Measurements from ENCODE around the gene TOPAZ1.

TOPAZ1 gene

GRCh38 chr3:44241706-44242105 lies at the start of gene TOPAZ1:
TSS of gene TOPAZ1 (plus strand) at chr3:44241886. CDS start at chr3:44242054, 168 bp downstream.
- DNase-seq: no peak

- DNase-seq: peak; percentile 80
Observed at GRCh38 chr3:44198284-44199269, 43.1 kb upstream of the TOPAZ1 start.

- no peak for DNase-seq
Observed at GRCh38 chr3:44206261-44206660, 35.4 kb upstream of the TOPAZ1 start.

- no peak for DNase-seq
Observed at GRCh38 chr3:44206862-44207652, 34.6 kb upstream of the TOPAZ1 start.

- DNase-seq: no peak
Observed at GRCh38 chr3:44208086-44208485, 33.6 kb upstream of the TOPAZ1 start.

GRCh38 chr3:44208568-44208967 lies 33.1 kb upstream of the TOPAZ1 start:
- DNase-seq: no peak

- no peak for DNase-seq
Observed at GRCh38 chr3:44210967-44211366, 30.7 kb upstream of the TOPAZ1 start.

- no peak for DNase-seq
Observed at GRCh38 chr3:44222337-44222736, 19.3 kb upstream of the TOPAZ1 start.

GRCh38 chr3:44223299-44223698 lies 18.4 kb upstream of the TOPAZ1 start:
- DNase-seq: no peak

- no peak for DNase-seq
Observed at GRCh38 chr3:44224131-44224530, 17.6 kb upstream of the TOPAZ1 start.

GRCh38 chr3:44226573-44226972 lies 15.1 kb upstream of the TOPAZ1 start:
- no peak for DNase-seq

- DNase-seq: no peak
Observed at GRCh38 chr3:44227632-44228031, 14.1 kb upstream of the TOPAZ1 start.

GRCh38 chr3:44228900-44229299 lies 12.8 kb upstream of the TOPAZ1 start:
- no peak for DNase-seq

- no peak for DNase-seq
Observed at GRCh38 chr3:44232407-44232806, 9.3 kb upstream of the TOPAZ1 start.

GRCh38 chr3:44234648-44235268 lies 6.9 kb upstream of the TOPAZ1 start:
- DNase-seq: no peak

- DNase-seq: peak; percentile 68
Observed at GRCh38 chr3:44235604-44236484, 5.8 kb upstream of the TOPAZ1 start.

- DNase-seq: no peak
Observed at GRCh38 chr3:44236485-44236908, 5.2 kb upstream of the TOPAZ1 start.

- DNase-seq: no peak
Observed at GRCh38 chr3:44237161-44237560, 4.5 kb upstream of the TOPAZ1 start.

- DNase-seq: no peak
Observed at GRCh38 chr3:44237665-44238064, 4.0 kb upstream of the TOPAZ1 start.

- DNase-seq: no peak
Observed at GRCh38 chr3:44238889-44239288, 2.8 kb upstream of the TOPAZ1 start.

GRCh38 chr3:44240061-44240460 lies 1.6 kb upstream of the TOPAZ1 start:
- DNase-seq: no peak

GRCh38 chr3:44242721-44243120 lies 1.0 kb downstream of the TOPAZ1 start:
- DNase-seq: no peak

Measured in retina (tissue), 1 donor.